ENCODE results near the gene UBE2I.

- TF ChIP-seq POLR2AphosphoS5 (IDR thresholded peaks at IDR 0.05; ENCODE audit: low read depth, low read length) (no peak), POLR2A (IDR thresholded peaks at IDR 0.05; ENCODE audit: low read depth, low read length) (no peak)
Measured at GRCh38 chr16:1350691-1351090, 41.3 kb downstream of the UBE2I start.

All from GM12892 (cell line).